Activated CD8-positive, alpha-beta T cell treated with anti-CD3 and anti-CD28 coated beads, Interleukin-2, amount 10 ng/mL, durations not matched to agents 7 days and 5 days (primary cell): ENCODE measurements around the gene SAV1. TPM values are rescaled to one million over a fixed set of nuclear protein-coding genes. Genes with fewer than 3 reads are reported as not detected.
"Not testable (repeated sequence)": the region's sequence is repeated elsewhere in the genome, so short reads cannot be mapped to it uniquely, and the experiment has no call there.

Source experiments
- ATAC-seq: fragments of 150-1000 bp; cut with Tn5 transposase; one replicate; pipeline ENCODE4 v1.10.0; 2021; ENCODE audit warnings: moderate library complexity
- CTCF ChIA-PET: fragments of 350-600 bp; sonication (Branson Sonifier 250); formaldehyde crosslinking; loops from one replicate; lab custom pipeline; 2021; ENCODE audit warnings: antibody characterized with exemption; lab: Charles Lee
- POLR2A ChIA-PET: fragments of 350-600 bp; sonication (Branson Sonifier 250); formaldehyde crosslinking; loops from one replicate; lab custom pipeline; 2021; ENCODE audit warnings: antibody characterized with exemption; lab: Charles Lee
- DNase-seq: peaks from one replicate; pipeline ENCODE4 v3.0.0-alpha.2; 2020
- H3K27ac Mint-ChIP-seq: one replicate; pipeline ENCODE4 v1.8.0; 2021; ENCODE audit warnings: mild to moderate bottlenecking, mixed read lengths
- H3K27me3 Mint-ChIP-seq: one replicate; pipeline ENCODE4 v1.8.0; 2021; ENCODE audit warnings: low read depth, mixed read lengths
- H3K36me3 Mint-ChIP-seq: one replicate; pipeline ENCODE4 v1.8.0; 2021; ENCODE audit warnings: low read depth, mixed read lengths
- H3K4me1 Mint-ChIP-seq: one replicate; pipeline ENCODE4 v1.8.0; 2021; ENCODE audit warnings: low read depth, mixed read lengths
- H3K4me3 Mint-ChIP-seq: one replicate; pipeline ENCODE4 v1.8.0; 2021; ENCODE audit warnings: mild to moderate bottlenecking, mixed read lengths
- H3K9me3 Mint-ChIP-seq: one replicate; pipeline ENCODE4 v1.8.0; 2022; ENCODE audit warnings: mixed read lengths; ENCODE audit not compliant: insufficient read depth
- total RNA-seq, 2 experiments: library from RNA; stranded (reverse); gene quantifications; one replicate each; pipeline ENCODE4 v1.2.3, GENCODE V29; 2021

Gene SAV1
- total RNA-seq, 2 experiments from 2014 or later, result 2.1 to 2.8 TPM

GRCh38 chr14:50677527-50678063, 9.5 kb upstream of the SAV1 start:
- Mint-ChIP-seq H3K27me3 (no peaks in the 10 kb centered on the region), H3K36me3 (no peaks in the 10 kb centered on the region), H3K4me3 (no peak overlapping the region), H3K9me3 (no peaks in the 10 kb centered on the region), H3K27ac (no peak overlapping the region), H3K4me1 (peaks cover 8% of the 10 kb centered on the region)
- ChIA-PET CTCF (interaction anchor here (1.1 kb wide), 1 partner anchor 8 kb away, joined by 3 read pairs; no protein-coding TSS in a partner anchor), POLR2A (no interaction called here)
- DNase-seq, result no peak
- no peak for ATAC-seq

DNA sequence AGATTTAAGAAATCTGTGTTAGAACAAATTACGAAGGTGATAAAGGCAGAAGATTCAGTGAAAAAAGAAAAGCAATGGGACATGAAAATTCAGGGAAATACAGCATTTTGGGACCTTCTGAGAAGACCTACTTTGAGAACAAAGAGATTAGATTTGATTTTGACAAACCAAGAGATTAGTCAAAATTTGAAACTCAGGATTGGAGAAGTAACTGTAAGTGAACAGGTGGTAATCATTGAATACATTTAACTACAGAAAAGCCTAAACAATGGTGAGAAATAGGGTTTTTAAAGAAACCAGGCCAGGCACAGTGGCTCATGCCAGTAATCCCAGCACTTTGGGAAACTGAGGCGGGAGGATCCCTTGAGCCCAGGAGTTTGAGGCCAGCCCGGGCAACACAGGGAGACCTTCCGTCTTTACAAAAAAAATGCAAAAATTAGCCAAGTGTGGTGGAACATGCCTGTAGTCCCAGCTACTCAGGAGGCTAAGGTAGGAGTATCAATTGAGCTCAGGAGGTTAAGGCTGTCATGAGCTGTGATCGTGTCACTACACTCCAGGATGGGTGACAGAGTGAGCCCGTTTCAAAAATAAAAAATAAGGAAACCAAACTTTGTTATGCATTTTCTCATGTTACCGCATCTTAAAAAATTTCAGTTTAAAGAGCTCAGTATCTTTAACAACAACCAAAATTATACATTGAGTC, 8.9 kb upstream of the SAV1 start:
- ChIA-PET CTCF (interaction anchor here (1.1 kb wide), 1 partner anchor 9 kb away, joined by 3 read pairs; no protein-coding TSS in a partner anchor), POLR2A (no interaction called here)
- Mint-ChIP-seq H3K4me3 (no peak overlapping the region), H3K27ac (no peak overlapping the region), H3K36me3 (no peaks in the 10 kb centered on the region), H3K27me3 (no peaks in the 10 kb centered on the region), H3K4me1 (peaks cover 8% of the 10 kb centered on the region), H3K9me3 (no peaks in the 10 kb centered on the region)
- DNase-seq (no peak), ATAC-seq (no peak)

DNA sequence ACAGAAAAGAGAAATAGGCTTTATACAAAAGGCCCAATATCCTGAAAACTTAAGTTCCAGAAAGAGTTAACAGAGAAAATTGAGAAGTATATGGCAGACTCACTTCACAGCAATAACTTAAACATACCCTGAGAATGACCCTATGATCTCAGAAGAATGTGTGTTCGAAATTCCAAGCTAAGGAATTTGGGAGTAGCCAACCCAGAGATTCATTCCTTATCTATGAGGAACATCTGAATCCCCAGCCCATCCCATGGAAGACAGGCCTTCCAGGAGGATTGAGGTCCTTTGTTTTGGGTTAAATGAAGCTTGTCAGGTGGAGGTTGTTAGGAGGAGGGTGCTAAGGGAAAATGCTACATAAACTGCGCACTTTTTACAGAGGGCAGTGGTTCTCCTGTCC, 7.5 kb upstream of the SAV1 start:
- POLR2A ChIA-PET, result no interaction called here
- no peak for ATAC-seq
- Mint-ChIP-seq H3K36me3 (no peaks in the 10 kb centered on the region), H3K4me3 (no peak overlapping the region), H3K27me3 (no peaks in the 10 kb centered on the region), H3K9me3 (no peaks in the 10 kb centered on the region), H3K27ac (no peak overlapping the region), H3K4me1 (peaks cover 8% of the 10 kb centered on the region)
- CTCF ChIA-PET, result no interaction called here
- DNase-seq, result no peak

GRCh38 chr14:50670866-50671256, 2.8 kb upstream of the SAV1 start:
- Mint-ChIP-seq H3K27me3 (peaks cover 2% of the 10 kb centered on the region), H3K4me1 (peaks cover 12% of the 10 kb centered on the region), H3K9me3 (no peaks in the 10 kb centered on the region), H3K27ac (no peak overlapping the region), H3K4me3 (no peak overlapping the region), H3K36me3 (no peaks in the 10 kb centered on the region)
- POLR2A ChIA-PET, result no interaction called here
- CTCF ChIA-PET, result no interaction called here
- DNase-seq (no peak), ATAC-seq (no peak)

GRCh38 chr14:50670196-50670865, 2.2 kb upstream of the SAV1 start:
- ChIA-PET CTCF (no interaction called here), POLR2A (interaction anchor here (0.6 kb wide), 1 partner anchor 671 kb away, joined by 3 read pairs; no protein-coding TSS in a partner anchor)
- no peak for DNase-seq
- no peaks in the 10 kb centered on the region for H3K9me3 Mint-ChIP-seq
- peaks cover 12% of the 10 kb centered on the region for H3K4me1 Mint-ChIP-seq
- ATAC-seq, result no peak
- H3K36me3 Mint-ChIP-seq, result no peaks in the 10 kb centered on the region
- H3K27me3 Mint-ChIP-seq, result peaks cover 2% of the 10 kb centered on the region
- H3K27ac Mint-ChIP-seq, result no peak overlapping the region
- H3K4me3 Mint-ChIP-seq, result no peak overlapping the region

DNA sequence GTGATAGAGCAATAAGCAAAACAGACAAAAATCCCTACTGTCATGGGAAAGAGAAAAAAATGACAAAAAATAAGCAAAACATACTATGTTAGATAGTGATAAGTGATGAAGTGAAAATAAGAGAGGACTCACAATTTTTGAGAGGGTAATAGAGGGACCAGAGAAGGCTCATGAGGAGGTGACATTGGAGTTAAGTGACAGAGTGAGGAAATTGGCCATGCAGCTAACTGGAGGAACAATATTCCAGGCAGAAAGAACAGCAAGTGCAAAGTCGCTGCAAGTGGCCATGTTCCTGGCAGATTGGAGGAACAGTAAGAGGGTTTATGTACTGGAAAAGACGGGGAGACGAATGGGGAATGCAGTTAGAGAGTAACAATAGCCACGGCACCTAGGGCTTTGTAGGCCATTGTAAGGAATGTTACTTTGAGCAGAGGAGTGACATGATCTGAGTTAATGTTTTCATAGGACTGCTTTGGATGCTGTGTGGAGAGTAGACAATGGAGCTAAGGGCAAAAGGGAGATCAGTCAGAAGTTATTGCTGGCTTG, 1.4 kb upstream of the SAV1 start:
- H3K9me3 Mint-ChIP-seq, result no peaks in the 10 kb centered on the region
- ChIA-PET POLR2A (interaction anchor here (0.6 kb wide), 1 partner anchor 672 kb away, joined by 3 read pairs; no protein-coding TSS in a partner anchor), CTCF (no interaction called here)
- H3K27me3 Mint-ChIP-seq, result peaks cover 2% of the 10 kb centered on the region
- H3K36me3 Mint-ChIP-seq, result no peaks in the 10 kb centered on the region
- H3K4me3 Mint-ChIP-seq, result no peak overlapping the region
- H3K4me1 Mint-ChIP-seq, result peaks cover 12% of the 10 kb centered on the region
- H3K27ac Mint-ChIP-seq, result no peak overlapping the region
- ATAC-seq, result no peak
- DNase-seq, result no peak

- CTCF ChIA-PET, result interaction anchor here (0.8 kb wide), 1 partner anchor 191 kb away, joined by 3 read pairs; no protein-coding TSS in a partner anchor
- ATAC-seq (no peak), DNase-seq (no peak)
- Mint-ChIP-seq H3K27me3 (peaks cover 2% of the 10 kb centered on the region), H3K27ac (no peak overlapping the region), H3K9me3 (no peaks in the 10 kb centered on the region), H3K4me1 (peaks cover 12% of the 10 kb centered on the region), H3K36me3 (no peaks in the 10 kb centered on the region), H3K4me3 (no peak overlapping the region)
- POLR2A ChIA-PET, result interaction anchor here (1.0 kb wide), 1 partner anchor 58 kb away, joined by 3 read pairs; no protein-coding TSS in a partner anchor
These were observed 679 bp upstream of the SAV1 start for GRCh38 chr14:50668826-50669143.

DNA sequence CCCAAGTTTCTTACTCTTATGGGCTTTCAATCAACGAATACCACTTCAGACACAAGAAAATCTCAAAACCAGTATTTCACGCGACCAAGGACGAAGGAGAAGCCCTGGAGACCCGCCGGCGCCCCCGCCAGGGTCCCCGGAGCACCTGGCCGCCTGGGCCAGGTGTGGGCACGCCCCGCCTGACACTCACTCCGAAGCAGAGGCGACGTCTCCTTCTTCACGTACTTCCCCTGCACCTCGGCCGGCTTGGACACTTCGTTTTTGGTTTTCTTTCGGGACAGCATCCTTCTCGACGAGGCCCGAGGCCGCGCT, 466 bp downstream of the SAV1 start:
- POLR2A ChIA-PET, result interaction anchor here (1.0 kb wide), 1 partner anchor 59 kb away, joined by 3 read pairs; no protein-coding TSS in a partner anchor
- CTCF ChIA-PET, result no interaction called here
- DNase-seq (peak; percentile 40), ATAC-seq (peak; percentile 55)
- Mint-ChIP-seq H3K4me3 (no peak overlapping the region), H3K36me3 (no peaks in the 10 kb centered on the region), H3K27ac (peak overlapping the region; percentile 21), H3K4me1 (peaks cover 12% of the 10 kb centered on the region), H3K9me3 (no peaks in the 10 kb centered on the region), H3K27me3 (peaks cover 2% of the 10 kb centered on the region)

- ATAC-seq, result peak; percentile 10
- peaks cover 2% of the 10 kb centered on the region for H3K27me3 Mint-ChIP-seq
- DNase-seq, result peak; percentile 36
- no peaks in the 10 kb centered on the region for H3K9me3 Mint-ChIP-seq
- peak overlapping the region; percentile 20 for H3K27ac Mint-ChIP-seq
- no peaks in the 10 kb centered on the region for H3K36me3 Mint-ChIP-seq
- CTCF ChIA-PET, result interaction anchor here (0.7 to 1.7 kb wide), 4 partner anchors 15 to 193 kb away, joined by 3 to 7 read pairs (median 4); no protein-coding TSS in a partner anchor
- H3K4me3 Mint-ChIP-seq, result no peak overlapping the region
- H3K4me1 Mint-ChIP-seq, result peaks cover 12% of the 10 kb centered on the region
- POLR2A ChIA-PET, result no interaction called here
These were observed 1.1 kb downstream of the SAV1 start for GRCh38 chr14:50666772-50667683.

DNA sequence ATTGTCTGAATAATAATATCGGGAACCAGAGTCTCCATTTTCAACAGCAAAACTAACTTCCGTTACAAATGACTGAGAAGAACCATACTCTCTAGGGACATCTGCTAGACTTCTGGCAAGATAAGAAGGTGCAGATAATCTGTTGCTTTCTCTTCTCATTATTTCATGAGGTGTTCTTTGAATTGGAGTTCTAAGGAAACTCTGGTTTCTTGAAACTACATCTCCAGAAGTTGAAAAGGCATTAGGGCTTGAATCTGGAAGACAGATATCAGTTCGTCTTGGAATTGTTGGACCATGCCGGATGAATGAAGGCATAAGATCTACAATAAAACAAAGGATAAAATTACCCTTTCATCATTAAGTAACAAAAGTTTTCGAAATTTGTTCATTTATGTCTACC, 2.8 kb downstream of the SAV1 start:
- not testable (repeated sequence) for H3K9me3 Mint-ChIP-seq
- CTCF ChIA-PET, result interaction anchor here (1.0 to 1.7 kb wide), 3 partner anchors 108 to 195 kb away, joined by 3 to 7 read pairs (median 5); no protein-coding TSS in a partner anchor

GRCh38 chr14:50664579-50664978, 3.5 kb downstream of the SAV1 start:
- H3K27ac Mint-ChIP-seq, H3K4me3 Mint-ChIP-seq, POLR2A ChIA-PET, H3K27me3 Mint-ChIP-seq, CTCF ChIA-PET, H3K9me3 Mint-ChIP-seq, H3K36me3 Mint-ChIP-seq, DNase-seq, ATAC-seq: not testable (repeated sequence)
- peaks cover 12% of the 10 kb centered on the region for H3K4me1 Mint-ChIP-seq

More for the DNA sequence above, 2.8 kb downstream of the SAV1 start:
- H3K4me1 Mint-ChIP-seq, result peaks cover 12% of the 10 kb centered on the region
- H3K36me3 Mint-ChIP-seq, H3K27me3 Mint-ChIP-seq, ATAC-seq, DNase-seq, POLR2A ChIA-PET, H3K27ac Mint-ChIP-seq, H3K4me3 Mint-ChIP-seq: not testable (repeated sequence)
